Measurements from ENCODE around the gene PRMT3. TPM values are rescaled to one million over a fixed set of nuclear protein-coding genes. Genes with fewer than 3 reads are reported as not detected.

The PRMT3 gene
- polyA plus RNA-seq, 1 donor (not counting 4 experiments of a cell fraction or from before 2014, with no cell fraction given) = 29.4 TPM

GRCh38 chr11:20451568-20451967 lies 64.1 kb downstream of the PRMT3 start:
- Histone ChIP-seq H3K4me3 (ENCODE audit: control insufficient read depth in 2 of 3, extremely low read depth in 1 of 3, insufficient read depth in 2 of 3, low read depth in 1 of 3, low read length in 3 of 3) (no peak overlapping the region), H4K20me1 (ENCODE audit: control insufficient read depth, extremely low read depth, insufficient read depth, low read length) (no peaks in the 10 kb centered on the region), H3K36me3 (ENCODE audit: control insufficient read depth in 2 of 2, extremely low read depth in 1 of 2, insufficient read depth in 2 of 2, low read length in 2 of 2) (peaks cover 2 to 4% of the 10 kb centered on the region in 2 experiments), H2AFZ (ENCODE audit: control insufficient read depth, low read length) (no peak overlapping the region), H3K27ac (ENCODE audit: control insufficient read depth, insufficient read depth, low read length) (no peak overlapping the region), H3K79me2 (ENCODE audit: control insufficient read depth, insufficient read depth, low read length) (no peaks in the 10 kb centered on the region), H3K9me1 (ENCODE audit: control insufficient read depth, extremely low read depth, insufficient read depth, low read length) (no peaks in the 10 kb centered on the region), H3K9ac (ENCODE audit: control insufficient read depth, extremely low read depth, insufficient read depth, low read length) (no peak overlapping the region), H3K9me3 (ENCODE audit: control insufficient read depth, low read depth, low read length) (no peaks in the 10 kb centered on the region), H3K4me1 (ENCODE audit: control insufficient read depth, extremely low read depth, insufficient read depth, low read length) (no peaks in the 10 kb centered on the region), H3K27me3 (ENCODE audit: control insufficient read depth, extremely low read depth, insufficient read depth, low read length) (no peaks in the 10 kb centered on the region), H3K4me2 (ENCODE audit: control insufficient read depth, extremely low read depth, insufficient read depth, low read depth, low read length) (no peak overlapping the region)
- FAIRE-seq (no peak), DNase-seq (ENCODE audit: low read depth, low spot score) (no peak)
- no peak for TF ChIP-seq CTCF (optimal IDR thresholded peaks at IDR 0.05 in 1 of 3, IDR thresholded peaks at IDR 0.05 in 1 of 3, conservative IDR thresholded peaks at IDR 0.05 in 1 of 3; ENCODE audit: extremely low read depth in 1 of 3, insufficient read depth in 2 of 3, low read length in 3 of 3)
- TF ChIP-seq EZH2 (IDR thresholded peaks at IDR 0.05; ENCODE audit: low read length) = no peak
- dilution Hi-C loops (cut with MboI; ENCODE audit: extremely low pct_ligation_motif_present, low sequenced_read_pairs) = no loop called here

- H3K27ac ChIP-seq (ENCODE audit: control insufficient read depth, insufficient read depth, low read length) = no peak overlapping the region
- FAIRE-seq (no peak), DNase-seq (ENCODE audit: low read depth, low spot score) (no peak)
- H3K4me3 ChIP-seq (ENCODE audit: control insufficient read depth in 2 of 3, extremely low read depth in 1 of 3, insufficient read depth in 2 of 3, low read depth in 1 of 3, low read length in 3 of 3) = no peak overlapping the region
- H3K79me2 ChIP-seq (ENCODE audit: control insufficient read depth, insufficient read depth, low read length) = no peaks in the 10 kb centered on the region
- H4K20me1 ChIP-seq (ENCODE audit: control insufficient read depth, extremely low read depth, insufficient read depth, low read length) = no peaks in the 10 kb centered on the region
- no peaks in the 10 kb centered on the region for H3K4me1 ChIP-seq (ENCODE audit: control insufficient read depth, extremely low read depth, insufficient read depth, low read length)
- no peaks in the 10 kb centered on the region for H3K9me1 ChIP-seq (ENCODE audit: control insufficient read depth, extremely low read depth, insufficient read depth, low read length)
- no peaks in the 10 kb centered on the region for H3K9me3 ChIP-seq (ENCODE audit: control insufficient read depth, low read depth, low read length)
- no peak overlapping the region for H2AFZ ChIP-seq (ENCODE audit: control insufficient read depth, low read length)
- H3K27me3 ChIP-seq (ENCODE audit: control insufficient read depth, extremely low read depth, insufficient read depth, low read length) = no peaks in the 10 kb centered on the region
- dilution Hi-C loops (cut with MboI; ENCODE audit: extremely low pct_ligation_motif_present, low sequenced_read_pairs) = no loop called here
- H3K4me2 ChIP-seq (ENCODE audit: control insufficient read depth, extremely low read depth, insufficient read depth, low read depth, low read length) = no peak overlapping the region
- no peak for TF ChIP-seq EZH2 (IDR thresholded peaks at IDR 0.05; ENCODE audit: low read length)
- TF ChIP-seq CTCF (optimal IDR thresholded peaks at IDR 0.05 in 1 of 3, IDR thresholded peaks at IDR 0.05 in 1 of 3, conservative IDR thresholded peaks at IDR 0.05 in 1 of 3; ENCODE audit: extremely low read depth in 1 of 3, insufficient read depth in 2 of 3, low read length in 3 of 3) = no peak
- H3K9ac ChIP-seq (ENCODE audit: control insufficient read depth, extremely low read depth, insufficient read depth, low read length) = no peak overlapping the region
- peaks cover 2 to 4% of the 10 kb centered on the region in 2 experiments for H3K36me3 ChIP-seq (ENCODE audit: control insufficient read depth in 2 of 2, extremely low read depth in 1 of 2, insufficient read depth in 2 of 2, low read length in 2 of 2)
Measured at GRCh38 chr11:20452585-20452984, 65.1 kb downstream of the PRMT3 start.
